Measurements from ENCODE around the gene ACACA. TPM values are rescaled to one million over a fixed set of nuclear protein-coding genes. Genes with fewer than 3 reads are reported as not detected.
"Not testable (repeated sequence)": the region's sequence is repeated elsewhere in the genome, so short reads cannot be mapped to it uniquely, and the experiment has no call there.

ACACA gene
- total RNA-seq, 1 donor from 2014 or later = 74.6 TPM

GRCh38 chr17:37176723-37177122 lies 229.9 kb downstream of the ACACA start:
- DNase-seq (ENCODE audit: low spot score) = no peak

DNA sequence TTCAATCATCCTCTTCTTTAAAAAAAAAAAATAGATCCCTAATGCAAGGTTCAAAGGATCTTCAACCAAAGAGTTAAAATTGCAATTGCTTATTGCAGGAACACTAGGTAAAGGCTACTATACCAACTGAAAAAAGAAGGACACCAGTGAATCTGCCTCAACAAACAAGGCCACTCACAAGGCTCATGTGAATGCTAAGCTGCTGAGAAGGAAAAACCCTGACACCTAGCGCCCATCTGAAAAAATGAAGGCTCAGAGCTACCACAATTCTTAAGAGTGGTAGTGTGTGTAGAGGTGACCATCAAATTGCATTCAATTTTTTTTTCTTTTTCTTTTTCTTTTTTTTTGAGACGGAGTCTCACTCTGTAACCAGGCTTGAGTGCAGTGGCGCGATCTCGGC lies 232.4 kb downstream of the ACACA start:
- DNase-seq (ENCODE audit: low spot score) = peak; percentile 12

- DNase-seq (ENCODE audit: low spot score) = no peak
Observed at GRCh38 chr17:37170881-37171425, 235.7 kb downstream of the ACACA start.

- DNase-seq (ENCODE audit: low spot score) = no peak
Observed at GRCh38 chr17:37168731-37169353, 237.8 kb downstream of the ACACA start.

DNA sequence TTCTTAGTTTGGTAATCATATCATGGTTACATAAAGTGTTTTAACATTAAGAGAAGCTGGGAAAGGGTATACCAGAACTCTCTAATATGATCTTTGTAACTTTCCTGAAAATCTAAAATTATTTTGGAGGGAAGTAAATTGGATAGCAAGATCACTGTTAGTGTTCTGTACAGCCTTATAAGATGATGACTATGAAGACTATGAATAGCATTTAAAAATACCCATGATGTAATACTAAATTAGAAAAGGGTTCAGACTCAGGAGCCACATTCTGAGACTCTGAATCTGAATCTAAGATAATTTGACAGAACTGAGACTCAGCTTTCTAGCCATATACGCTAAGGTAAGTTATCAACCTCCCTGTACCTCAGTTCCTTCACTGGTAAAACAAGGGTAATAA lies 238.9 kb downstream of the ACACA start:
- no peak for DNase-seq (ENCODE audit: low spot score)

- no peak for DNase-seq (ENCODE audit: low spot score)
Observed at GRCh38 chr17:37164057-37164456, 242.6 kb downstream of the ACACA start.

GRCh38 chr17:37162800-37163199 lies 243.8 kb downstream of the ACACA start:
- DNase-seq (ENCODE audit: low spot score) = no peak

DNA sequence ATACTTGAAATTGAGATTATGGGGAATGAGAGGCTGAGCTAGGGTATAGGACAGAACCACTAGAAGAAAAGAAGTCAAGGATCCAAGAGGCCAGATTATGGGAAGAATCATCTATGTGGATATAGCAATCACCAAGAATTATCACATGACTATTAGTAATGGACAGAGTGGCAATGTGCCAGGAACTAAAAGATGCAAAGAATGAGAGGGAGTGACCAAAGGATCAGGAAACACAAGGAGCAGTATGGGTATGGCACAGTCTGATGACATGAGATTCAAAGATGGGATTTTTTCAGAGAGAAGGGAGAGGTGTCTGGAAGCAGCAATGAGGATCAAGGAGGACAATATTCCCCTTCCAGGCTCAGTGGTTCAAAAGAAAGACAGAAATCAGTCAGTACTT lies 245.7 kb downstream of the ACACA start:
- DNase-seq (ENCODE audit: low spot score) = no peak

- DNase-seq (ENCODE audit: low spot score) = no peak
Observed at GRCh38 chr17:37158290-37158689, 248.3 kb downstream of the ACACA start.

DNA sequence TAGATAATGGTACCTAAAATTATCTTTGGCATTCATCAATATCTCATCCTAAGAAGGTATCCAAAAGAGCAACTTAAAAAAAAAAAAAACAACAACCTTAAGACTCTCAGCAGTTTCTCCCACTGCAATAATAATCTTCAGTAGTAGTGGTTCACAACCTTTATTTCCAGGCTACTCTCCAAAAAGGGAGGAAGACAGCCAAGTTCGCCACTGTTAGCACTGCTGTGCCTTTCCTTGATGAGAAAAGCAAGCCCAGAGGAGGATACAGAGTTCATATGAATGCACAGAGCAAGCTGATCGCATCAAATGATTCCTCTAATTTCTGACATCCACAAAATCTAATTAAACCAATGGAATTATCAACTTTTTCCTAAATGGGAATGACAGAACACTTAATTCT lies 258.5 kb downstream of the ACACA start:
- no peak for DNase-seq (ENCODE audit: low spot score)

DNA sequence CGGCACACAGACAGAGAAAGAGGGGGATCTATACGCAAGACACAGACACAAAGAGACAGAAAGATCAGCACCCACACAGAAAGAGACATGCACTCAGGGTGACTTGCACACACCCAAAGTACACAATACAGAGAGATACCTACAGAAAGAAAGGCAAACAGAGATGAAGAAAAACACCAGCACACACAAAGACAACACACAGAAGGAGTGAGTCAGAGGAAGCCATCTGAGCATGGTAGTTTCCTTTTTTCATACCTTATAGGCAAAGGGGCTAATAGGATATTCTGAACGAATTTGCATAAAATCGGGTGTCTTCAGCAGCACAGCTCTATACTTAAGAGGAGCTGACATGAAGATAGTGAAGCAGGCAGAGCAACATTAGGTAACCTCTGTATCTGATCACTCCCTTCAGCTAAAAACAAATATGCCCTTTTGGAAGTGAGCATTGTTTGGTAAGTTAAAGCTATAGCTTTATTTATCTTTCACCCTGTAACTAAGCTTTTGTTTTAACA lies 259.3 kb downstream of the ACACA start:
- no peak for DNase-seq (ENCODE audit: low spot score)

DNA sequence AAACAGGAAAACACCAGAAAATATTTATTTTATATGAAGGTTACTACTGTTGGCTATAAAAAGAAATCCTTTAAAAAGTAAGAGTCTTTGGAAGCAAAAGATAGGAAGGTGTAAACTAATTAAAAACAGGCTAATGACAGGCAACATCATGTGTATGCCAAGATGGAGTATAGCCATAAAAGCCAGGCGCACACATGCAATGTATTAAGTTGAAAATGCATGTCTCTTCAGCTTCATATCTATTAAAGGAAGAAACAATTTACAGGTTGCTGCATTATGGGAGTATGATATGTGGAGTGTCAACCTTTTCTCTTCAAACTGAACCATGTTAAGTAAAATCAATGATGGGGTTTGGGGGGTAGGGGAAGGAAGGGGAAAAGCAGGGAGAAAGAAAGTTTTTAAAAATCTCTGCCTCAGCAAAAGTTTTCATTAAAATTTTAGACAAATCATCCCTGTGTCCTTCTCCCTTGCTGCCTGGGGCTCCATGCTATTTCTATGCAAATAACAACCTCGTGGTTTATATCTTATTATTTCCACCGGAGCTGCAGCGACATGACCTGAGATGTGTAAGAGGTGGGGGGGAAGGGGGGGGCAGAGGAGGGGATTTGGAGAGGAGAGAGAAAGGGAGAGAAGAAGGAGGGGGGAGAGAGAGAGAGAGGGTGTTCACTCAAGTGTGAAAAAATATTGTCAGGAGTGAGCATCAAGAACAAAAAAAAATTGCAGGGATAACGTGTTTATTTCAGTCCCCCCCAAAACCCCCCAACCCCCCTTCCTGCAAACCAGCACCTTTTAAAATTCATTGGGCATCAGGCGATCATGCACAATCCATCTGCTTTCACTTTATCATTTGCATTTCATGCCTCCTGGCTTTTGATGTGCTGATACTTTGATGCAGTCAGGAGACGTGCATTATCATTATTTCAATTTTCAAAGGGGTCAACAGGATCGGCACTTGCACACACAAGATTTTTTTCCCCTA lies 260.3 kb downstream of the ACACA start:
- DNase-seq (ENCODE audit: low spot score) = no peak

GRCh38 chr17:37144075-37144701 lies 262.4 kb downstream of the ACACA start:
- DNase-seq (ENCODE audit: low spot score) = no peak

GRCh38 chr17:37143558-37143957 lies 263.1 kb downstream of the ACACA start:
- DNase-seq (ENCODE audit: low spot score) = not testable (repeated sequence)

GRCh38 chr17:37142294-37142896 lies 264.2 kb downstream of the ACACA start:
- no peak for DNase-seq (ENCODE audit: low spot score)

GRCh38 chr17:37138571-37139120 lies 268.0 kb downstream of the ACACA start:
- DNase-seq (ENCODE audit: low spot score) = no peak

GRCh38 chr17:37137906-37138514 lies 268.6 kb downstream of the ACACA start:
- no peak for DNase-seq (ENCODE audit: low spot score)

GRCh38 chr17:37137070-37137610 lies 269.5 kb downstream of the ACACA start:
- no peak for DNase-seq (ENCODE audit: low spot score)

- no peak for DNase-seq (ENCODE audit: low spot score)
Observed at GRCh38 chr17:37135576-37135975, 271.1 kb downstream of the ACACA start.

GRCh38 chr17:37134050-37134449 lies 272.6 kb downstream of the ACACA start:
- no peak for DNase-seq (ENCODE audit: low spot score)

- DNase-seq (ENCODE audit: low spot score) = no peak
Observed at GRCh38 chr17:37133136-37133535, 273.5 kb downstream of the ACACA start.

All from mucosa of gallbladder (tissue), 1 donor.